ENCODE data around the gene FNDC8. TPM values are rescaled to one million over a fixed set of nuclear protein-coding genes. Genes with fewer than 3 reads are reported as not detected.
"Not testable (repeated sequence)": the region's sequence is repeated elsewhere in the genome, so short reads cannot be mapped to it uniquely, and the experiment has no call there.

The FNDC8 gene
- total and polyA plus RNA-seq, 12 donors: not detected

DNA sequence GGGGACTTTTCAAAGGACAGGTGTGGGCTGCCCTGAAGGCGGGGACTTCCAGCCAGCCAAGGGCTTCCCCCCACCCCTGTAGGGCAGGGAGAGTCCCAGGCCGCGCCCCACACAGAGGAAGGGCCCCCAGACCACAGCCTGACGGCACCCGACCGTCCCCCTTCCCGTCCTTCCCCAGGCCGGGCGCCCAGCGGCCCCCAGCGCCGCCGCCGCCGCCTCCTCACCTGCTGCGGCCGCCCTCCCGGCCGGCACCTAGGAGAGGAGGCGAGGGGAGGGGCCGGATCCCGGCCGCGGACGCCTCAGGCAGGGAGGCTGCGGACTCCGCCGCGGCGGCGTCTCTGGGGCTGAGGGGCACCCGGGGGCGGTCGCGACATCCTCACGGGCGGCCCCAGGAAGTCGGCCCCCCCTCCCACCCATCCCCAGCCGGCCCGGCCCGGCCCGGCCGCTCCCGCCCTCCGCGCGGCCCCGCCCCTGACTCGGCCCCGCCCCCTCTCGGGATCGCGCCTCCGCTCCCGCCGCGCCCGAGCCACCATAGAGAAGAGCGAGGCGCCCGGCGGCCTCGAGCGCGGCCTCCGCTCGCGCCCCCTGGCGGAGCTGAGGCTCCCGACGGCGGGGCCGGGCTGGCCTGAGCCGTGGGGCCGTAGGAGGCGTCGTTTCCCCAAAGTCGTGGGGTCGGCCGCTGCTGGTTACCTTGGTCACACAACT is 32.4 kb upstream of the FNDC8 start:
- peak; percentile 79 to 91 (median 86) for DNase-seq
- WGBS, 4 donors: 0% methylated on average over 1 to 78 of the region's 80 CpGs; no CpG with 5 or more reads in 1 of the 4 donors
- Histone ChIP-seq H3K9me3 (replicated peaks in 1 of 3) (no peaks in the 10 kb centered on the region), H3K36me3 (replicated peaks in 1 of 2) (no peaks in the 10 kb centered on the region), H3K4me1 (replicated peaks in 1 of 2) (peaks cover 8 to 15% of the 10 kb centered on the region in 2 donors), H3K4me3 (peak overlapping the region; percentile 1 to 98 (median 72)), H3K27me3 (no peaks in the 10 kb centered on the region), H3K27ac (peak overlapping the region in 4 of 5 donors; percentile 55 to 87 (median 74))
- TF ChIP-seq POLR2A (IDR thresholded peaks at IDR 0.05): peak; percentile 27 to 29
- TF ChIP-seq, protein P1, sequence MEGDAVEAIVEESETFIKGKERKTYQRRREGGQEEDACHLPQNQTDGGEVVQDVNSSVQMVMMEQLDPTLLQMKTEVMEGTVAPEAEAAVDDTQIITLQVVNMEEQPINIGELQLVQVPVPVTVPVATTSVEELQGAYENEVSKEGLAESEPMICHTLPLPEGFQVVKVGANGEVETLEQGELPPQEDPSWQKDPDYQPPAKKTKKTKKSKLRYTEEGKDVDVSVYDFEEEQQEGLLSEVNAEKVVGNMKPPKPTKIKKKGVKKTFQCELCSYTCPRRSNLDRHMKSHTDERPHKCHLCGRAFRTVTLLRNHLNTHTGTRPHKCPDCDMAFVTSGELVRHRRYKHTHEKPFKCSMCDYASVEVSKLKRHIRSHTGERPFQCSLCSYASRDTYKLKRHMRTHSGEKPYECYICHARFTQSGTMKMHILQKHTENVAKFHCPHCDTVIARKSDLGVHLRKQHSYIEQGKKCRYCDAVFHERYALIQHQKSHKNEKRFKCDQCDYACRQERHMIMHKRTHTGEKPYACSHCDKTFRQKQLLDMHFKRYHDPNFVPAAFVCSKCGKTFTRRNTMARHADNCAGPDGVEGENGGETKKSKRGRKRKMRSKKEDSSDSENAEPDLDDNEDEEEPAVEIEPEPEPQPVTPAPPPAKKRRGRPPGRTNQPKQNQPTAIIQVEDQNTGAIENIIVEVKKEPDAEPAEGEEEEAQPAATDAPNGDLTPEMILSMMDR (IDR thresholded peaks at IDR 0.05): peak in 4 of 6 experiments; percentile 33 to 92 (median 86)
- intact Hi-C loops (cut with DNase I): no loop called here

DNA sequence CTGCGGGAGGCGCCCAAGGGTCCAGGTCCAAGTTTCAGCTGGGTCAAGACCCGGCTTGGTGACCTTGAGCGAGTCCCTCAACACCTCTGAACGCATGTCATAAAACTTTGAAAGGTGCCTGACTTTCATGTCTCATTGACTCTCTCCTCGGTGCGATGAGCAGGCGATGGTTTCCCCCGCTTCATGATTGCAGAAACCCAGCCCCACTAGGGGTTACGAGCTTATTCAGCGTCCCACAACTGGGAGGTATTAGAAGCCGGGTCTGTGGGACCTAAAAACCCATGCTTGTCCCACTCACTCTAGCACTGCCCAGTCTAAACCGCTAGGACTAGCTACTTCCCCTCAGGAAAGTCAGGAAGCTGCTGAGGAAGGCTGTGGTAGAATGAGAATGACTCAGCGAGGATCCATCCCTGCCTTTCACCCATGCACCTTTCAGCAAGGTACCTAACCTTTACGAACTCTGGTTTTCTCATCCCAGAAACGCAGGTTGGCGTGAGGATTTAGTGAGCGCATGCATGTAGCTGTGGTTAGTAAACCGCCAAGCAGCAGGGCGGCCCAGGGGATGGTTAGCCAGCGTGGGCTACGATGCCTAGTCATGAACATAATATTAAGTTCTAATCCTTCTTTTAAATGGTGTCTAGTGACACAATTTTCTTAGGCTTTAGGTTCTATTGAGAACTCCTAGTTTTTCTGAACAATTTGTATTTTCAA is 31.7 kb upstream of the FNDC8 start:
- WGBS, 4 donors: 38 to 57% (median 42%) methylated on average over 16 to 22 of the region's 22 CpGs
- Histone ChIP-seq H3K27ac (peak overlapping the region in 3 of 5 donors; percentile 31 to 87 (median 50)), H3K4me3 (peak overlapping the region in 1 of 4 donors; percentile 98), H3K9me3 (replicated peaks in 1 of 3) (no peaks in the 10 kb centered on the region), H3K27me3 (no peaks in the 10 kb centered on the region), H3K4me1 (replicated peaks in 1 of 2) (peaks cover 8 to 15% of the 10 kb centered on the region in 2 donors), H3K36me3 (replicated peaks in 1 of 2) (no peaks in the 10 kb centered on the region)
- peak in 3 of 7 donors; percentile 15 to 55 (median 26) for DNase-seq
- intact Hi-C loops (cut with DNase I): no loop called here
- TF ChIP-seq, protein P1 (IDR thresholded peaks at IDR 0.05): peak in 3 of 6 experiments; percentile 24 to 59 (median 49)
- TF ChIP-seq POLR2A (IDR thresholded peaks at IDR 0.05): no peak

DNA sequence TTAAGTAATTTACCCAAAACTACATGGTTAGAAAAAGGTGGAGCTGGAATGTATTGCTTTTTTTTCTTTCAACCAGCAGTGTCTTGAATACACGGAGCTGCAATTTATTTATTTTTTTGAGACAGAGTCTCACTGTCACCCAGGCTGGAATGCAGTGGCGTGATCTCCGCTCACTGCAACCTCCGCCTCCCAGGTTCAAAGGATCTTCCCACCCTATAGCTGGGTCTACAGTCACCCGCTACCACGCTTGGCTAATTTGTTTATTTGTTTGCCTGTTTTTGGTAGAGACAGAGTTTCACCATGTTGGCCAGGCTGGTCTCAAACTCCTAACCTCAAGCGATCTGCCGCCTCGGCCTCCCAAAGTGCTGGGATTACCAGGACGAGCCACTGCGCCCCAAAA is 30.7 kb upstream of the FNDC8 start:
- WGBS, 4 donors: 90 to 91% (median 91%) methylated on average over 11 of the region's 11 CpGs
- H3K27me3 ChIP-seq; H3K4me3 ChIP-seq; H3K36me3 ChIP-seq (replicated peaks in 1 of 2); DNase-seq; H3K27ac ChIP-seq; intact Hi-C loops (cut with DNase I); H3K9me3 ChIP-seq (replicated peaks in 1 of 3): not testable (repeated sequence)
- H3K4me1 ChIP-seq (replicated peaks in 1 of 2): peaks cover 8 to 15% of the 10 kb centered on the region in 2 donors

DNA sequence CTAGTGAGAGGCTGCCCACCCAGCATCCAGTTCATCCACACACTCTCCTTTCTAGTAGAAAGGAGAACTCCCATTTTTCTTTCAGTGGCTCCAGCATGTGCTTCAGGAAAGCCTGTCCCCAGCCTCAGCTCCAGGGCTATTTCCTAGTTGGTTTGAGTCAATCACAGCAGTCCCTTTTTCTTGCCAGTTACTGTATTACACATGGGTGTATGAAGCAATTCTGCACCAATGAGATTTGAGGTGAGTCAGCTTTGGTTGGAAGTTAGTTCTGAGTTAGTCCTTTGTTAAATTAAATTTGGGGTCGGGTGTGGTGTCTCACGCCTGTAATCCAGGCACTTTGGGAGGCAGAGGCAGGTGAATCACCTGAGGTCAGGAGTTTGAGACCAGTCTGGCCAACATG is 26.5 kb upstream of the FNDC8 start:
- Histone ChIP-seq H3K27ac (no peak overlapping the region), H3K9me3 (replicated peaks in 1 of 3) (no peaks in the 10 kb centered on the region), H3K4me3 (no peak overlapping the region), H3K27me3 (no peaks in the 10 kb centered on the region), H3K36me3 (replicated peaks in 1 of 2) (no peaks in the 10 kb centered on the region), H3K4me1 (replicated peaks in 1 of 2) (no peaks in the 10 kb centered on the region)
- DNase-seq: peak in 2 of 7 donors; percentile 8 to 29
- intact Hi-C loops (cut with DNase I): no loop called here
- no peak for TF ChIP-seq POLR2A (IDR thresholded peaks at IDR 0.05)
- TF ChIP-seq, protein P1 (IDR thresholded peaks at IDR 0.05): no peak
- WGBS, 4 donors: 60 to 85% (median 69%) methylated on average over 2 of the region's 2 CpGs

Measured in adrenal gland (tissue), 12 donors.